Parathyroid adenoma (tissue), 2 donors: ENCODE measurements around the gene CDKL2.

Experiments used
- H2AFZ ChIP-seq: fragments of 300-600 bp; sonication (generic); one replicate; pipeline ENCODE4 v1.7.0; 2017; ENCODE audit warnings: antibody characterized with exemption, mild to moderate bottlenecking
- H3K27ac ChIP-seq: fragments of 300-600 bp; sonication (generic); one replicate; pipeline ENCODE4 v1.7.0; 2017
- H3K27me3 ChIP-seq: fragments of 300-600 bp; sonication (generic); one replicate; pipeline ENCODE4 v1.7.0; 2017; ENCODE audit warnings: low read length; ENCODE audit not compliant: control insufficient read depth, insufficient read depth
- H3K36me3 ChIP-seq: fragments of 300-600 bp; sonication (generic); one replicate; pipeline ENCODE4 v1.7.0; 2017; ENCODE audit warnings: low read length; ENCODE audit not compliant: control insufficient read depth, insufficient read depth
- H3K4me1 ChIP-seq: fragments of 300-600 bp; sonication (generic); one replicate; pipeline ENCODE4 v1.7.0; 2017; ENCODE audit warnings: control low read depth
- H3K4me2 ChIP-seq: fragments of 300-600 bp; sonication (generic); one replicate; pipeline ENCODE4 v1.7.0; 2017; ENCODE audit warnings: low read length
- H3K4me3 ChIP-seq: fragments of 300-600 bp; sonication (generic); one replicate; pipeline ENCODE4 v1.7.0; 2017; ENCODE audit warnings: low read depth, low read length
- H3K79me2 ChIP-seq: fragments of 300-600 bp; sonication (generic); one replicate; pipeline ENCODE4 v1.7.0; 2017; ENCODE audit warnings: control low read depth
- H3K9ac ChIP-seq: fragments of 300-600 bp; sonication (generic); one replicate; pipeline ENCODE4 v1.7.0; 2017; ENCODE audit warnings: mild to moderate bottlenecking
- H3K9me3 ChIP-seq: fragments of 300-600 bp; sonication (generic); one replicate; pipeline ENCODE4 v1.7.0; 2017; ENCODE audit warnings: low read length; ENCODE audit not compliant: control insufficient read depth
- TF ChIP-seq, protein P1 (sequence below): fragments of 300-600 bp; sonication (generic); IDR thresholded peaks from one replicate; pipeline ENCODE4 v1.7.0; 2017; ENCODE audit warnings: antibody characterized with exemption, mild to moderate bottlenecking
- donor health status: primary hyperparathyroidism.

The CDKL2 gene

DNA sequence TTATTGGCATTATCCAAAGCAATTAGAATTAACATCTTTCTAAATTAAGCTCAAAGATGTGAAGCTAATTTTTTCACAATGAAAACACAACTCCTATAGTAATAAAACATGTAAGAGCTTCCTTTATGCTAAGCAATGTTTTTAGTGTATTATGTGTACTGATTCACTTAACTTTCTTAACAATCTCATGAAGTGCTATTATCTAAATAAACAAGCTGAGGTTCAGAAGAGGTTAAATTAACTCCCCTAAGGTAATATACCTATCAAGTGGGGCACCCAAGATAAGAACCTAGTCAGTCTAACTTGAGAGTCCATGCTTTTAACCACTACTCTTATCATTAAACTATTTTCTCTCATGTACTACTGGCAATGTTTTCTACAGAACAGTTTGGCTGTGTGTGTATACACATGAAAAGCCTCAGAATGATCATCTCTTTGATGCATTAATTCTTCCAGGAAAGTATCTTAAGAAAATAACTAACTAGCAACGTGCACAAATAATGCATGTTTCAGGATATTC is 29.2 kb upstream of the CDKL2 start:
- Histone ChIP-seq H3K79me2 (peaks cover 10% of the 10 kb centered on the region), H2AFZ (no peak overlapping the region), H3K36me3 (no peaks in the 10 kb centered on the region), H3K9me3 (no peaks in the 10 kb centered on the region), H3K27ac (no peak overlapping the region), H3K4me3 (no peak overlapping the region), H3K9ac (no peak overlapping the region), H3K4me1 (no peaks in the 10 kb centered on the region), H3K27me3 (no peaks in the 10 kb centered on the region), H3K4me2 (no peak overlapping the region)
- TF ChIP-seq, protein P1, sequence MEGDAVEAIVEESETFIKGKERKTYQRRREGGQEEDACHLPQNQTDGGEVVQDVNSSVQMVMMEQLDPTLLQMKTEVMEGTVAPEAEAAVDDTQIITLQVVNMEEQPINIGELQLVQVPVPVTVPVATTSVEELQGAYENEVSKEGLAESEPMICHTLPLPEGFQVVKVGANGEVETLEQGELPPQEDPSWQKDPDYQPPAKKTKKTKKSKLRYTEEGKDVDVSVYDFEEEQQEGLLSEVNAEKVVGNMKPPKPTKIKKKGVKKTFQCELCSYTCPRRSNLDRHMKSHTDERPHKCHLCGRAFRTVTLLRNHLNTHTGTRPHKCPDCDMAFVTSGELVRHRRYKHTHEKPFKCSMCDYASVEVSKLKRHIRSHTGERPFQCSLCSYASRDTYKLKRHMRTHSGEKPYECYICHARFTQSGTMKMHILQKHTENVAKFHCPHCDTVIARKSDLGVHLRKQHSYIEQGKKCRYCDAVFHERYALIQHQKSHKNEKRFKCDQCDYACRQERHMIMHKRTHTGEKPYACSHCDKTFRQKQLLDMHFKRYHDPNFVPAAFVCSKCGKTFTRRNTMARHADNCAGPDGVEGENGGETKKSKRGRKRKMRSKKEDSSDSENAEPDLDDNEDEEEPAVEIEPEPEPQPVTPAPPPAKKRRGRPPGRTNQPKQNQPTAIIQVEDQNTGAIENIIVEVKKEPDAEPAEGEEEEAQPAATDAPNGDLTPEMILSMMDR = no peak

DNA sequence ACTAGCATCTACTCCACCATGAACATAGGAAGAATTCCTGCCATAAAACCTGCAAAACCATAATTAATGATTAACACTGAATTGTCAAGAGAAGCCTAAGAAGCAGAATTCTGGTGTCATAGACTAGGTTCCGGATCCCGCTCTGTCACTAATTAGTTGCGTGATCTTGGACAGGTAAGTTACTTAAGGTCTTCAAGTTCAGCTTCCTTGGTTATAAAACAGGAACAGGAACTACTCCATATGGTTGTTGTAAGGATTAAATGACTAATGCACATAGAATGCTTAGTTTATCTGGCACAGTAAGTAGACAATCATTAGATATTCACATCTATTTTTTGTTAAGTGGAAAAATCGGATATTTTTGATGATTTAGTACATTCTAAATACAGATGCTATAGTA is 28.5 kb upstream of the CDKL2 start:
- no peaks in the 10 kb centered on the region for H3K36me3 ChIP-seq
- no peak overlapping the region for H3K4me3 ChIP-seq

DNA sequence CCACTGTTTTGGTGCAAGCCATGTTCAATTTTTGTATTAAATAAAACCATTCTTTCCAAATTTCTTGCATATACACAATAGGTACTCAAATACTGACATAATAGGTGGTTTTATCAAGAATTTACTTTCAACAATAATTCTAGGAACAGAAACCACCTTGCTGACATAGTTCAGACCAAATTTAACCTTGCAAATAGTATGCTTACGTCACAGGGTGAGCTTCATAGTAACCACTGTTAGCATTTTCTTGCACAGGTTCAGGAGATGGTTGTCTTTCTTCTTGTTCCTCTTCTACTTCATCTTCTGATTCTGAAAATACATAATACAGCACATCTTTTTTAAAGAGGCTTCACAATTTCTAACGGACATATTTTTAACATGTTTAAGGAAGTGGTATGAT is 25.2 kb upstream of the CDKL2 start:
- Histone ChIP-seq H3K4me3 (no peak overlapping the region), H3K27me3 (no peaks in the 10 kb centered on the region), H3K4me1 (no peaks in the 10 kb centered on the region), H3K79me2 (peaks cover 5% of the 10 kb centered on the region), H3K9ac (no peak overlapping the region), H3K27ac (no peak overlapping the region), H3K9me3 (no peaks in the 10 kb centered on the region), H2AFZ (no peak overlapping the region), H3K36me3 (no peaks in the 10 kb centered on the region), H3K4me2 (no peak overlapping the region)
- TF ChIP-seq, protein P1 = no peak

More for the DNA sequence above, 28.5 kb upstream of the CDKL2 start:
- no peak overlapping the region for H2AFZ ChIP-seq
- H3K79me2 ChIP-seq = peaks cover 8% of the 10 kb centered on the region
- H3K4me1 ChIP-seq = no peaks in the 10 kb centered on the region
- no peak overlapping the region for H3K9ac ChIP-seq
- TF ChIP-seq, protein P1 = no peak
- no peaks in the 10 kb centered on the region for H3K9me3 ChIP-seq
- no peak overlapping the region for H3K27ac ChIP-seq
- H3K4me2 ChIP-seq = no peak overlapping the region
- H3K27me3 ChIP-seq = no peaks in the 10 kb centered on the region

DNA sequence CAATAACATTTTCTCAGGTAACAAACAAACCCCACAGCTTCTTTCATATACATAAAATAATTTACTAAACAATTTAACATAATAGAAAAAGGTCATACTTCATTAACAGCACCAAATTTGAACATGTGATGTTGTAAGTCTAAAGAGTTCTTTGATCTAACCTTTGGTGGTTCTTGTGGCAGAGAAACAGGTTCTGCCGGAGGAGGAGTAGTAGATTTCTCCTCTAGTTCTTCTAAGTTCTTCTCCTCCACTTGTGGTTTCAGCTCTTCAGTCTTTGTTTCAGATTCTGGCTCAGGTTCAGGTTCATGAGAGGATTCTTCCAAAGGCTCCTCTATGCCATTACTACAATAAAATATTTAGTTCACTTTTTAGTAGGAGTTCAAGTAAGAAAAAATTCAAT is 24.6 kb upstream of the CDKL2 start:
- H3K4me1 ChIP-seq = no peaks in the 10 kb centered on the region
- H3K4me3 ChIP-seq = no peak overlapping the region
- TF ChIP-seq, protein P1 = no peak
- no peaks in the 10 kb centered on the region for H3K9me3 ChIP-seq
- no peak overlapping the region for H2AFZ ChIP-seq
- H3K9ac ChIP-seq = no peak overlapping the region
- no peak overlapping the region for H3K27ac ChIP-seq
- peaks cover 5% of the 10 kb centered on the region for H3K79me2 ChIP-seq
- no peaks in the 10 kb centered on the region for H3K27me3 ChIP-seq
- H3K36me3 ChIP-seq = no peaks in the 10 kb centered on the region
- H3K4me2 ChIP-seq = no peak overlapping the region

DNA sequence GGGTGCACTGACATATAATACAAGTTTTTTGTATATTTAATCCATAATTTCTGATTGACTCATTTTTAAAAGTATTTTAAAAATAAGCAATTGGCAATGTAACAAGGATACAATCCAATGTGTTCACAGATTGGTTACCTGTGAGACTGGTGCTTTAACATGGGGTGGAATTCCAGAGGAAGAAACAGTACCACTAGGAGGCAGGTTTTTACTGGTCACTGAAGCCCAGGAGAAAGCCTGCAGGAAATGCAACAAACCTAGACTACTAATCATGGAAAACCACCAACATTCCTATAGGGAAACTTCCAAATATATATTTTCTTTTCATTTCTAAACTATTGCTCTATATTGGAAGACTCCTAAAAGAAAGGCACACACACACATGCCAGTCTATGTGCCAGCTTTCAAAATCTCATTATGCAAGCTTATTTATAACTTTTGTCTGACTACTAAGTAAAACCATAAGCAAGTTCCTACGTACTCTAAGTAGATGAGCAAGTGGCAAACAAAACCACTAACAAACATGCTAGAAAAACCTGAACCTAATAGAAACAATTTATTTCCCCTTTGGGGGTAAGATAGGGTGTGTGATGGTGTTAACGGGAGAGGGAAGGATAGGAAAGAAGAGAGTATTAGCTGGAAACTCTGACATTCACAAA is 23.6 kb upstream of the CDKL2 start:
- H3K79me2 ChIP-seq = peaks cover 5% of the 10 kb centered on the region
- H3K4me2 ChIP-seq = no peak overlapping the region
- no peak overlapping the region for H3K4me3 ChIP-seq
- TF ChIP-seq, protein P1 = no peak
- H3K9me3 ChIP-seq = no peaks in the 10 kb centered on the region
- no peak overlapping the region for H3K27ac ChIP-seq
- H3K9ac ChIP-seq = no peak overlapping the region
- no peak overlapping the region for H2AFZ ChIP-seq
- H3K27me3 ChIP-seq = no peaks in the 10 kb centered on the region
- no peaks in the 10 kb centered on the region for H3K4me1 ChIP-seq
- no peaks in the 10 kb centered on the region for H3K36me3 ChIP-seq
